OCI-LY7 (cell line): ENCODE data around the gene TBX6.

Experiments used
- CTCF ChIP-seq: fragments of 200-600 bp; sonication (generic); conservative IDR thresholded peaks from 2 replicates; pipeline ENCODE4 v1.5.1; 2014; ENCODE audit warnings: mild to moderate bottlenecking, antibody characterized with exemption, low read length, moderate library complexity, mixed read lengths
- EZH2phosphoT487 ChIP-seq: fragments of 200-600 bp; sonication (generic); IDR thresholded peaks from 2 replicates; pipeline ENCODE4 v1.6.1; 2018; ENCODE audit warnings: low read depth, borderline replicate concordance, mild to moderate bottlenecking, mixed run types, antibody characterized with exemption, low read length, moderate library complexity, mixed read lengths

GRCh38 chr16:30091474-30092372, at the start of gene TBX6:
- TF ChIP-seq CTCF (peak; percentile 61; the same call in 1 of the 2 replicates), EZH2phosphoT487 (no peak)
